PC-3 (cell line): Measurements from ENCODE around the gene NCAPD2. TPM values are rescaled to one million over a fixed set of nuclear protein-coding genes. Genes with fewer than 3 reads are reported as not detected.

Experiments
- ATAC-seq: fragments of 200-7000 bp; cut with Tn5 transposase; 2 replicates; pipeline ENCODE4 v1.9.1; 2020; ENCODE audit warnings: mild to moderate bottlenecking, moderate library complexity
- BruUV-seq: library from RNA; stranded (reverse); fragments of 400-500 nt; replicated peaks from 2 replicates; lab custom pipeline; 2021; lab: Mats Ljungman, UMichigan
- CTCF ChIA-PET: fragments of 300-600 bp; sonication (Branson Sonifier 250); formaldehyde crosslinking; loops from one replicate; lab custom pipeline; 2022; ENCODE audit warnings: antibody characterized with exemption; lab: Charles Lee
- POLR2A ChIA-PET: fragments of 300-600 bp; sonication (Branson Sonifier 250); formaldehyde crosslinking; loops from one replicate; lab custom pipeline; 2022; ENCODE audit warnings: antibody characterized with exemption; ENCODE audit not compliant: unreplicated experiment; lab: Charles Lee
- DNase-seq: peaks from one replicate; pipeline ENCODE4 v3.0.0-alpha.2; 2015
- H2AFZ ChIP-seq: fragments of 300-600 bp; sonication (generic); 2 replicates; pipeline ENCODE4 v1.6.0; 2016; ENCODE audit warnings: antibody characterized with exemption, low read length
- H3F3A ChIP-seq: fragments of 300-600 bp; sonication (generic); one replicate; pipeline ENCODE4 v1.6.0; 2017; ENCODE audit warnings: antibody characterized with exemption, low read length, control low read depth, mild to moderate bottlenecking; ENCODE audit not compliant: unreplicated experiment
- H3K27ac ChIP-seq: fragments of 300-600 bp; sonication (generic); 2 replicates; pipeline ENCODE4 v1.5.1; 2016; ENCODE audit warnings: mild to moderate bottlenecking, low read length
- H3K27me3 ChIP-seq: fragments of 300-600 bp; sonication (generic); 2 replicates; pipeline ENCODE4 v1.6.1; 2016; ENCODE audit warnings: low read length, mixed read lengths
- H3K36me3 ChIP-seq: fragments of 300-600 bp; sonication (generic); 2 replicates; pipeline ENCODE4 v1.6.1; 2016; ENCODE audit warnings: low read depth, mixed run types, low read length, mixed read lengths
- H3K4me1 ChIP-seq: fragments of 300-600 bp; sonication (generic); 2 replicates; pipeline ENCODE4 v1.5.1; 2016; ENCODE audit warnings: low read length; ENCODE audit not compliant: insufficient read depth
- H3K4me2 ChIP-seq: fragments of 300-600 bp; sonication (generic); 2 replicates; pipeline ENCODE4 v1.6.0; 2016; ENCODE audit warnings: low read length
- H3K4me3 ChIP-seq: fragments of 300-600 bp; sonication (generic); 2 replicates; pipeline ENCODE4 v1.5.1; 2016; ENCODE audit warnings: mild to moderate bottlenecking, low read length, mixed read lengths
- H3K79me2 ChIP-seq: fragments of 300-600 bp; sonication (generic); 2 replicates; pipeline ENCODE4 v1.6.1; 2017; ENCODE audit warnings: low read length, mixed read lengths
- H3K9ac ChIP-seq: fragments of 300-600 bp; sonication (generic); 2 replicates; pipeline ENCODE4 v1.6.0; 2016; ENCODE audit warnings: mild to moderate bottlenecking, low read length
- H3K9me2 ChIP-seq: fragments of 300-600 bp; sonication (generic); replicated peaks from 2 replicates; pipeline ENCODE4 v1.6.1; 2016; ENCODE audit warnings: mixed run types, low read length, mixed read lengths
- H3K9me3 ChIP-seq: fragments of 300-600 bp; sonication (generic); 2 replicates; pipeline ENCODE4 v1.6.1; 2016; ENCODE audit warnings: low read length, mixed read lengths
- H4K20me1 ChIP-seq: fragments of 300-600 bp; sonication (generic); 2 replicates; pipeline ENCODE4 v1.6.1; 2016; ENCODE audit warnings: low read length, mixed read lengths
- EZH2 ChIP-seq: fragments of 300-600 bp; sonication (generic); IDR thresholded peaks from one replicate; pipeline ENCODE4 v1.6.1; 2017; ENCODE audit warnings: antibody characterized with exemption, mild to moderate bottlenecking, low read length; ENCODE audit not compliant: unreplicated experiment
- EZH2phosphoT487 ChIP-seq: fragments of 300-600 bp; sonication (generic); IDR thresholded peaks from 2 replicates; pipeline ENCODE4 v1.6.1; 2018; ENCODE audit warnings: mild to moderate bottlenecking, antibody characterized with exemption, low read length, borderline replicate concordance
- intact Hi-C: fragments of 100-400 bp; cut with micrococcal nuclease; formaldehyde crosslinking; loops from 2 replicates; pipeline ENCODE4 v1.9.0; 2023
- total RNA-seq: library from RNA; depleted of rRNA; stranded (reverse); fragments of >200 nt; gene quantifications from 2 replicates; pipeline ENCODE4 v1.2.3, GENCODE V29; 2014; rRNA removed
- TF ChIP-seq, protein P1 (sequence below): fragments of 300-600 bp; sonication (generic); conservative IDR thresholded peaks from 2 replicates; pipeline ENCODE4 v1.5.1; 2017; ENCODE audit warnings: antibody characterized with exemption, low read depth, mild to moderate bottlenecking, low read length

Gene NCAPD2
- total RNA-seq, 1 experiment from 2014 or later, result 105 TPM

DNA sequence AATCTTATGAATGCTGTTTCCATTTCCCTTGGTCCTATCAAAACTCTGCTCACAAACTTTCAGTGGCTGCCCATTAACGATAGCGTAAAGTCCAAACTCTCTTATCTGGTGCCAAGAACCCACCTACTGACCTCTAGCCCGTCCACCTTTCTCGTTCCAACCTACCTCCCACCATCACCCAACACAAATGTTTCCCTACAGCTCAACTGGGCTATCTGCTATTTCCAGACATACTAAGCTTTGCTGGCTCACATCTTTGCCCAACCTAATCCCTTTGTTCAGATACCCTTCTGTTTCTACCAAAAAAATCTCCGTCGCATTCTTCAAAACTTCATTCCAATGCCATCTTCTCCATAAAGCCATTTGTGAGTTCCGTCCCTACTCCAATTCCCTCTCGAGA lies 81.7 kb downstream of the NCAPD2 start:
- ATAC-seq (no peak), DNase-seq (no peak)
- Histone ChIP-seq H3F3A (no peaks in the 10 kb centered on the region), H4K20me1 (no peaks in the 10 kb centered on the region), H3K36me3 (peaks cover 46% of the 10 kb centered on the region), H2AFZ (no peak overlapping the region), H3K79me2 (no peaks in the 10 kb centered on the region), H3K4me2 (no peak overlapping the region), H3K9ac (no peak overlapping the region), H3K9me2 (no peaks in the 10 kb centered on the region), H3K9me3 (no peaks in the 10 kb centered on the region), H3K27me3 (no peaks in the 10 kb centered on the region), H3K4me1 (no peaks in the 10 kb centered on the region), H3K4me3 (no peak overlapping the region), H3K27ac (no peak overlapping the region)
- TF ChIP-seq EZH2, result no peak
- TF ChIP-seq EZH2phosphoT487, result no peak
- TF ChIP-seq, protein P1, sequence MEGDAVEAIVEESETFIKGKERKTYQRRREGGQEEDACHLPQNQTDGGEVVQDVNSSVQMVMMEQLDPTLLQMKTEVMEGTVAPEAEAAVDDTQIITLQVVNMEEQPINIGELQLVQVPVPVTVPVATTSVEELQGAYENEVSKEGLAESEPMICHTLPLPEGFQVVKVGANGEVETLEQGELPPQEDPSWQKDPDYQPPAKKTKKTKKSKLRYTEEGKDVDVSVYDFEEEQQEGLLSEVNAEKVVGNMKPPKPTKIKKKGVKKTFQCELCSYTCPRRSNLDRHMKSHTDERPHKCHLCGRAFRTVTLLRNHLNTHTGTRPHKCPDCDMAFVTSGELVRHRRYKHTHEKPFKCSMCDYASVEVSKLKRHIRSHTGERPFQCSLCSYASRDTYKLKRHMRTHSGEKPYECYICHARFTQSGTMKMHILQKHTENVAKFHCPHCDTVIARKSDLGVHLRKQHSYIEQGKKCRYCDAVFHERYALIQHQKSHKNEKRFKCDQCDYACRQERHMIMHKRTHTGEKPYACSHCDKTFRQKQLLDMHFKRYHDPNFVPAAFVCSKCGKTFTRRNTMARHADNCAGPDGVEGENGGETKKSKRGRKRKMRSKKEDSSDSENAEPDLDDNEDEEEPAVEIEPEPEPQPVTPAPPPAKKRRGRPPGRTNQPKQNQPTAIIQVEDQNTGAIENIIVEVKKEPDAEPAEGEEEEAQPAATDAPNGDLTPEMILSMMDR, result no peak
- no TSS peak for BruUV-seq
- intact Hi-C loops, result no loop called here
- CTCF ChIA-PET, result no interaction called here
- POLR2A ChIA-PET, result no interaction called here

Other genes starting within 250 kb of the NCAPD2 start
- 18.0 and 18.4 TPM in 2 replicates for gene PLEKHG6, start 183.4 kb upstream of the NCAPD2 start, total RNA-seq
- gene TNFRSF1A, start 152.0 kb upstream of the NCAPD2 start, total RNA-seq, result 95.1 and 97.4 TPM in 2 replicates
- gene SCNN1A, start 118.5 kb upstream of the NCAPD2 start, total RNA-seq, result 2.3 and 2.9 TPM in 2 replicates
- gene LTBR, start 109.9 kb upstream of the NCAPD2 start, total RNA-seq, result 160 and 163 TPM in 2 replicates
- not detected in 2 replicates for gene CD27, start 49.1 kb upstream of the NCAPD2 start, total RNA-seq
- 0.47 and 1.8 TPM in 2 replicates for gene TAPBPL, start 42.1 kb upstream of the NCAPD2 start, total RNA-seq
- 9.3 and 13.9 TPM in 2 replicates for gene VAMP1, start 23.4 kb upstream of the NCAPD2 start, total RNA-seq
- gene MRPL51, start 840 bp upstream of the NCAPD2 start, total RNA-seq, result 135 and 157 TPM in 2 replicates
- 6,976 and 7,326 TPM in 2 replicates for gene GAPDH, start 40.4 kb downstream of the NCAPD2 start, total RNA-seq
- 0.11 and 1.0 TPM in 2 replicates for gene IFFO1, start 61.9 kb downstream of the NCAPD2 start, total RNA-seq
- gene NOP2, start 74.2 kb downstream of the NCAPD2 start, total RNA-seq, result 63.3 and 83.8 TPM in 2 replicates
- 216 and 231 TPM in 2 replicates for gene CHD4, start 113.3 kb downstream of the NCAPD2 start, total RNA-seq
- 2.3 and 4.3 TPM in 2 replicates for gene LPAR5, start 141.9 kb downstream of the NCAPD2 start, total RNA-seq
- gene ACRBP, start 153.3 kb downstream of the NCAPD2 start, total RNA-seq, result 0.77 TPM in 1 of 2 replicates, not detected in the other
- gene ING4, start 169.0 kb downstream of the NCAPD2 start, total RNA-seq, result 17.0 and 23.8 TPM in 2 replicates
- 19.6 and 22.3 TPM in 2 replicates for gene ZNF384, start 195.3 kb downstream of the NCAPD2 start, total RNA-seq
- not detected in 2 replicates for gene PIANP, start 206.7 kb downstream of the NCAPD2 start, total RNA-seq
- 82.3 and 86.9 TPM in 2 replicates for gene COPS7A, start 229.9 kb downstream of the NCAPD2 start, total RNA-seq